ENCODE data around the gene ZSWIM1.

ZSWIM1 gene

GRCh38 chr20:45893831-45894230 is 12.8 kb downstream of the ZSWIM1 start:
- Histone ChIP-seq H3K27ac (ENCODE audit: low read length) (no peak overlapping the region; the same call in 1 of the 2 replicates), H3K4me3 (ENCODE audit: low read length) (no peak overlapping the region), H3K27me3 (replicated peaks; ENCODE audit: insufficient read depth, low read length) (no peaks in the 10 kb centered on the region), H2AFZ (ENCODE audit: low read length) (no peak overlapping the region), H3K9me3 (replicated peaks; ENCODE audit: insufficient read depth, low read length) (no peaks in the 10 kb centered on the region), H4K20me1 (ENCODE audit: insufficient read depth, low read length) (no peaks in the 10 kb centered on the region), H3K9me2 (replicated peaks; ENCODE audit: insufficient read depth, low read length) (no peaks in the 10 kb centered on the region), H3K79me2 (ENCODE audit: low read length) (peaks cover 18% of the 10 kb centered on the region), H3K9ac (ENCODE audit: low read length) (no peak overlapping the region), H3K4me1 (ENCODE audit: low read length) (peaks cover 14% of the 10 kb centered on the region), H3K4me2 (ENCODE audit: low read depth, low read length) (no peak overlapping the region), H3K36me3 (replicated peaks; ENCODE audit: insufficient read depth, low read length) (no peaks in the 10 kb centered on the region), H3F3A (ENCODE audit: insufficient read depth, low read length) (peaks cover 21% of the 10 kb centered on the region)
- TF ChIP-seq EZH2phosphoT487 (IDR thresholded peaks at IDR 0.05; ENCODE audit: low read length) (no peak), CTCF (IDR thresholded peaks at IDR 0.05; ENCODE audit: low read length) (no peak), EZH2 (optimal IDR thresholded peaks at IDR 0.05; ENCODE audit: low read depth, low read length) (no peak)
- DNase-seq, result no peak

GRCh38 chr20:45894797-45895196 is 13.8 kb downstream of the ZSWIM1 start:
- peaks cover 18% of the 10 kb centered on the region for H3K79me2 ChIP-seq (ENCODE audit: low read length)
- no peaks in the 10 kb centered on the region for H3K27me3 ChIP-seq (replicated peaks; ENCODE audit: insufficient read depth, low read length)
- no peak overlapping the region for H3K9ac ChIP-seq (ENCODE audit: low read length)
- H3K9me3 ChIP-seq (replicated peaks; ENCODE audit: insufficient read depth, low read length), result no peaks in the 10 kb centered on the region
- H3K4me3 ChIP-seq (ENCODE audit: low read length), result no peak overlapping the region
- peaks cover 14% of the 10 kb centered on the region for H3K4me1 ChIP-seq (ENCODE audit: low read length)
- H4K20me1 ChIP-seq (ENCODE audit: insufficient read depth, low read length), result no peaks in the 10 kb centered on the region
- no peaks in the 10 kb centered on the region for H3K9me2 ChIP-seq (replicated peaks; ENCODE audit: insufficient read depth, low read length)
- no peak overlapping the region for H3K4me2 ChIP-seq (ENCODE audit: low read depth, low read length)
- no peaks in the 10 kb centered on the region for H3K36me3 ChIP-seq (replicated peaks; ENCODE audit: insufficient read depth, low read length)
- TF ChIP-seq CTCF (IDR thresholded peaks at IDR 0.05; ENCODE audit: low read length) (no peak), EZH2 (optimal IDR thresholded peaks at IDR 0.05; ENCODE audit: low read depth, low read length) (no peak), EZH2phosphoT487 (IDR thresholded peaks at IDR 0.05; ENCODE audit: low read length) (no peak)
- no peak for DNase-seq
- H3K27ac ChIP-seq (ENCODE audit: low read length), result no peak overlapping the region
- no peak overlapping the region for H2AFZ ChIP-seq (ENCODE audit: low read length)
- H3F3A ChIP-seq (ENCODE audit: insufficient read depth, low read length), result peaks cover 21% of the 10 kb centered on the region

GRCh38 chr20:45896641-45897161 is 15.7 kb downstream of the ZSWIM1 start:
- H3K9ac ChIP-seq (ENCODE audit: low read length), result no peak overlapping the region
- H3F3A ChIP-seq (ENCODE audit: insufficient read depth, low read length), result peaks cover 15% of the 10 kb centered on the region
- no peak overlapping the region for H3K4me2 ChIP-seq (ENCODE audit: low read depth, low read length)
- H3K4me1 ChIP-seq (ENCODE audit: low read length), result peaks cover 14% of the 10 kb centered on the region
- peaks cover 13% of the 10 kb centered on the region for H3K79me2 ChIP-seq (ENCODE audit: low read length)
- no peak for DNase-seq
- no peaks in the 10 kb centered on the region for H4K20me1 ChIP-seq (ENCODE audit: insufficient read depth, low read length)
- H3K27me3 ChIP-seq (replicated peaks; ENCODE audit: insufficient read depth, low read length), result no peaks in the 10 kb centered on the region
- H3K9me3 ChIP-seq (replicated peaks; ENCODE audit: insufficient read depth, low read length), result no peaks in the 10 kb centered on the region
- no peaks in the 10 kb centered on the region for H3K36me3 ChIP-seq (replicated peaks; ENCODE audit: insufficient read depth, low read length)
- H3K4me3 ChIP-seq (ENCODE audit: low read length), result no peak overlapping the region
- no peaks in the 10 kb centered on the region for H3K9me2 ChIP-seq (replicated peaks; ENCODE audit: insufficient read depth, low read length)
- TF ChIP-seq EZH2phosphoT487 (IDR thresholded peaks at IDR 0.05; ENCODE audit: low read length) (no peak), EZH2 (optimal IDR thresholded peaks at IDR 0.05; ENCODE audit: low read depth, low read length) (no peak), CTCF (IDR thresholded peaks at IDR 0.05; ENCODE audit: low read length) (no peak)
- no peak overlapping the region for H2AFZ ChIP-seq (ENCODE audit: low read length)
- H3K27ac ChIP-seq (ENCODE audit: low read length), result no peak overlapping the region
